ENCODE measurements around the gene PRKAG2. TPM values are rescaled to one million over a fixed set of nuclear protein-coding genes. Genes with fewer than 3 reads are reported as not detected.

PRKAG2 gene
- total RNA-seq, 1 experiment from 2014 or later = 73.9 TPM

- H3K36me3 Mint-ChIP-seq (ENCODE audit: insufficient read depth, unreplicated experiment) = no peaks in the 10 kb centered on the region
- no peak overlapping the region for H3K4me3 Mint-ChIP-seq (ENCODE audit: unreplicated experiment)
- no peaks in the 10 kb centered on the region for H3K9me3 Mint-ChIP-seq (ENCODE audit: unreplicated experiment)
- intact Hi-C loops (cut with micrococcal nuclease) = no loop called here
- ChIA-PET CTCF (interaction anchor here (0.6 to 2.3 kb wide), 8 partner anchors 125 to 388 kb away, joined by 3 to 11 read pairs (median 4); no protein-coding TSS in a partner anchor), POLR2A (interaction anchor here (0.5 to 3.5 kb wide), 3 partner anchors 60 to 125 kb away, joined by 3 to 25 read pairs (median 5); no protein-coding TSS in a partner anchor)
- BruUV-seq (replicated peaks) = no TSS peak
- H3K27me3 Mint-ChIP-seq (ENCODE audit: insufficient read depth, unreplicated experiment) = no peaks in the 10 kb centered on the region
- H3K4me1 Mint-ChIP-seq (ENCODE audit: insufficient read depth, unreplicated experiment) = peaks cover 25% of the 10 kb centered on the region
- TF ChIP-seq CTCF (IDR thresholded peaks at IDR 0.05; ENCODE audit: unreplicated experiment) = no peak
- DNase-seq (ENCODE audit: unreplicated experiment) = peak; percentile 66
- no peak overlapping the region for H3K27ac Mint-ChIP-seq (ENCODE audit: low read depth, unreplicated experiment)
Measured at GRCh38 chr7:151756076-151756731, 120.7 kb downstream of the PRKAG2 start.

DNA sequence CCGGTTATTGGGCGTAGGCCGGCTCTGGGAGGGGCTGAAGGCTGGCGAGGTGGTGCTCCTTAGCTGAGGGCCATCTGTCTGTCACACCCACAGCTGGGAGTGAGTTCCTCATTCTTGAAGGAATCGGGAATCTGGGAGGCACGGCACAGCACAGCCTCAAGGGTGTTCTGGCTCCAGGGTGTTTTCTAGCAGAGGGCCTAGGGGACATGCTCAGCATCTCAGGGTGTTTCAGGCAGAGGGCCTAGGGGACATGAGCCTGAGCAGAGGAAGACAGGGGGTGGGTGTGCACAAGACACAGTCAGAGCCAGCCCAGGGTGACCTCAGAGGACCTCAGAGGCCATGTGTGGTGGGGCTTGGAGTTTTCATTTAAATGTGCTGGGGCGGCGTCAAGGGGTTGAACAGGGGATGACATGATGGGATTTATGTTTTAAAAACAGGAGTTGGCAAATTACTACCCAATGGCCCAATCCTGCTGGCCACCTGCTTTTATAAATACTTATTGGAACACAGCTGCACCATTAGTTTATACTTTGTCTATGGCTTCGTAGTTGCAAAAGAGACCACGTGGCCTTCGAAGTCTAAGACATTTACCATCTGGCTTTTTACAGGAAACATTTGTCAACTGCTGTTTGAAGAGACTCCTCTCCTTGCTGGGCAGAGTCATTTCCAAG is 121.6 kb downstream of the PRKAG2 start:
- peaks cover 25% of the 10 kb centered on the region for H3K4me1 Mint-ChIP-seq (ENCODE audit: insufficient read depth, unreplicated experiment)
- ChIA-PET POLR2A (interaction anchor here (0.9 to 3.5 kb wide), 4 partner anchors 10 to 124 kb away, joined by 3 to 25 read pairs (median 5); no protein-coding TSS in a partner anchor), CTCF (interaction anchor here (0.5 to 1.6 kb wide), 5 partner anchors 15 to 722 kb away, joined by 3 to 5 read pairs (median 3); no protein-coding TSS in a partner anchor)
- H3K9me3 Mint-ChIP-seq (ENCODE audit: unreplicated experiment) = no peaks in the 10 kb centered on the region
- intact Hi-C loops (cut with micrococcal nuclease) = loop anchor here (2.0 kb wide), 1 partner anchor 124 kb away; no protein-coding TSS in a partner anchor
- no peak for TF ChIP-seq CTCF (IDR thresholded peaks at IDR 0.05; ENCODE audit: unreplicated experiment)
- BruUV-seq (replicated peaks) = no TSS peak
- no peaks in the 10 kb centered on the region for H3K27me3 Mint-ChIP-seq (ENCODE audit: insufficient read depth, unreplicated experiment)
- no peak overlapping the region for H3K27ac Mint-ChIP-seq (ENCODE audit: low read depth, unreplicated experiment)
- H3K36me3 Mint-ChIP-seq (ENCODE audit: insufficient read depth, unreplicated experiment) = no peaks in the 10 kb centered on the region
- H3K4me3 Mint-ChIP-seq (ENCODE audit: unreplicated experiment) = no peak overlapping the region
- DNase-seq (ENCODE audit: unreplicated experiment) = no peak

- no peak overlapping the region for H3K27ac Mint-ChIP-seq (ENCODE audit: low read depth, unreplicated experiment)
- H3K4me3 Mint-ChIP-seq (ENCODE audit: unreplicated experiment) = no peak overlapping the region
- H3K9me3 Mint-ChIP-seq (ENCODE audit: unreplicated experiment) = no peaks in the 10 kb centered on the region
- BruUV-seq (replicated peaks) = no TSS peak
- CTCF ChIA-PET = interaction anchor here (0.5 to 2.4 kb wide), 21 partner anchors 8 to 954 kb away, joined by 3 to 12 read pairs (median 4); no protein-coding TSS in a partner anchor
- intact Hi-C loops (cut with micrococcal nuclease) = loop anchor here (2.0 kb wide), 1 partner anchor 124 kb away; no protein-coding TSS in a partner anchor
- no peaks in the 10 kb centered on the region for H3K36me3 Mint-ChIP-seq (ENCODE audit: insufficient read depth, unreplicated experiment)
- no peak for TF ChIP-seq CTCF (IDR thresholded peaks at IDR 0.05; ENCODE audit: unreplicated experiment)
- no peak for DNase-seq (ENCODE audit: unreplicated experiment)
- POLR2A ChIA-PET = interaction anchor here (0.7 to 3.5 kb wide), 7 partner anchors 9 to 155 kb away, joined by 3 to 25 read pairs (median 4); no protein-coding TSS in a partner anchor
- peaks cover 25% of the 10 kb centered on the region for H3K4me1 Mint-ChIP-seq (ENCODE audit: insufficient read depth, unreplicated experiment)
- H3K27me3 Mint-ChIP-seq (ENCODE audit: insufficient read depth, unreplicated experiment) = no peaks in the 10 kb centered on the region
Measured at GRCh38 chr7:151754688-151755130, 122.2 kb downstream of the PRKAG2 start.

- peak; percentile 93 for TF ChIP-seq CTCF (IDR thresholded peaks at IDR 0.05; ENCODE audit: unreplicated experiment)
- Mint-ChIP-seq H3K4me3 (ENCODE audit: unreplicated experiment) (no peak overlapping the region), H3K9me3 (ENCODE audit: unreplicated experiment) (no peaks in the 10 kb centered on the region), H3K27ac (ENCODE audit: low read depth, unreplicated experiment) (no peak overlapping the region), H3K4me1 (ENCODE audit: insufficient read depth, unreplicated experiment) (peaks cover 20% of the 10 kb centered on the region), H3K36me3 (ENCODE audit: insufficient read depth, unreplicated experiment) (no peaks in the 10 kb centered on the region), H3K27me3 (ENCODE audit: insufficient read depth, unreplicated experiment) (no peaks in the 10 kb centered on the region)
- no TSS peak for BruUV-seq (replicated peaks)
- peak; percentile 97 for DNase-seq (ENCODE audit: unreplicated experiment)
- intact Hi-C loops (cut with micrococcal nuclease) = loop anchor here (2.0 kb wide), 1 partner anchor 123 kb away; no protein-coding TSS in a partner anchor
- ChIA-PET POLR2A (interaction anchor here (0.7 to 3.5 kb wide), 7 partner anchors 9 to 154 kb away, joined by 3 to 25 read pairs (median 4); no protein-coding TSS in a partner anchor), CTCF (interaction anchor here (0.6 to 2.4 kb wide), 23 partner anchors 9 to 955 kb away, joined by 3 to 12 read pairs (median 4); no protein-coding TSS in a partner anchor)
Measured at GRCh38 chr7:151754142-151754590, 122.7 kb downstream of the PRKAG2 start.
